ENCODE measurements around the gene ADAMTS17. TPM values are rescaled to one million over a fixed set of nuclear protein-coding genes. Genes with fewer than 3 reads are reported as not detected.

Gene ADAMTS17
- total RNA-seq, 1 experiment from 2014 or later = 1.8 TPM

GRCh38 chr15:99985878-99986277, 355.9 kb downstream of the ADAMTS17 start:
- Mint-ChIP-seq H3K27ac (no peak overlapping the region), H3K4me1 (peaks cover 38% of the 10 kb centered on the region), H3K4me3 (no peak overlapping the region), H3K27me3 (ENCODE audit: low read depth) (no peaks in the 10 kb centered on the region), H3K9me3 (peaks cover 12% of the 10 kb centered on the region), H3K36me3 (peaks cover 8% of the 10 kb centered on the region)
- CTCF ChIA-PET = no interaction called here
- TF ChIP-seq NFATC4 (CRISPR knock-in tag; IDR thresholded peaks at IDR 0.05) = no peak
- POLR2A ChIA-PET = no interaction called here
- no peak for DNase-seq (ENCODE audit: low spot score)
- ATAC-seq = no peak

GRCh38 chr15:99984491-99985243, 357.1 kb downstream of the ADAMTS17 start:
- ChIA-PET CTCF (interaction anchor here (1.3 to 2.6 kb wide), 5 partner anchors 10 to 351 kb away, joined by 3 to 16 read pairs (median 4); no protein-coding TSS in a partner anchor), POLR2A (interaction anchor here (1.2 kb wide), 1 partner anchor 10 kb away, joined by 6 read pairs; no protein-coding TSS in a partner anchor)
- peaks cover 8% of the 10 kb centered on the region for H3K36me3 Mint-ChIP-seq
- no peaks in the 10 kb centered on the region for H3K27me3 Mint-ChIP-seq (ENCODE audit: low read depth)
- ATAC-seq (no peak), DNase-seq (ENCODE audit: low spot score) (no peak)
- peak overlapping the region; percentile 95; the same call in 1 of the 2 replicates for H3K27ac Mint-ChIP-seq
- H3K9me3 Mint-ChIP-seq = peaks cover 12% of the 10 kb centered on the region
- H3K4me1 Mint-ChIP-seq = peaks cover 38% of the 10 kb centered on the region
- no peak overlapping the region for H3K4me3 Mint-ChIP-seq
- TF ChIP-seq OVOL2 (CRISPR knock-in tag; IDR thresholded peaks at IDR 0.05; ENCODE audit: borderline replicate concordance) = no peak
- TF ChIP-seq NFYB (CRISPR knock-in tag; conservative IDR thresholded peaks at IDR 0.05; ENCODE audit: low read depth) = no peak
- TF ChIP-seq RELA (CRISPR knock-in tag; IDR thresholded peaks at IDR 0.05; ENCODE audit: borderline replicate concordance) = no peak
- TF ChIP-seq ZNF671 (CRISPR knock-in tag; IDR thresholded peaks at IDR 0.05) = no peak
- TF ChIP-seq AR (CRISPR knock-in tag; IDR thresholded peaks at IDR 0.05) = no peak
- TF ChIP-seq, protein P1, sequence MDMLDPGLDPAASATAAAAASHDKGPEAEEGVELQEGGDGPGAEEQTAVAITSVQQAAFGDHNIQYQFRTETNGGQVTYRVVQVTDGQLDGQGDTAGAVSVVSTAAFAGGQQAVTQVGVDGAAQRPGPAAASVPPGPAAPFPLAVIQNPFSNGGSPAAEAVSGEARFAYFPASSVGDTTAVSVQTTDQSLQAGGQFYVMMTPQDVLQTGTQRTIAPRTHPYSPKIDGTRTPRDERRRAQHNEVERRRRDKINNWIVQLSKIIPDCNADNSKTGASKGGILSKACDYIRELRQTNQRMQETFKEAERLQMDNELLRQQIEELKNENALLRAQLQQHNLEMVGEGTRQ (CRISPR knock-in tag; IDR thresholded peaks at IDR 0.05) = no peak
- no peak for TF ChIP-seq PREB (CRISPR knock-in tag; IDR thresholded peaks at IDR 0.05; ENCODE audit: borderline replicate concordance)
- no peak for TF ChIP-seq ZNF138 (CRISPR knock-in tag; conservative IDR thresholded peaks at IDR 0.05)
- no peak for TF ChIP-seq ZNF219 (CRISPR knock-in tag; IDR thresholded peaks at IDR 0.05; ENCODE audit: borderline replicate concordance)
- no peak for TF ChIP-seq ZNF416 (CRISPR knock-in tag; IDR thresholded peaks at IDR 0.05)
- no peak for TF ChIP-seq TCF7 (CRISPR knock-in tag; IDR thresholded peaks at IDR 0.05; ENCODE audit: low read depth)
- no peak for TF ChIP-seq ZNF263 (CRISPR knock-in tag; IDR thresholded peaks at IDR 0.05; ENCODE audit: low read depth)
- TF ChIP-seq, protein P2, sequence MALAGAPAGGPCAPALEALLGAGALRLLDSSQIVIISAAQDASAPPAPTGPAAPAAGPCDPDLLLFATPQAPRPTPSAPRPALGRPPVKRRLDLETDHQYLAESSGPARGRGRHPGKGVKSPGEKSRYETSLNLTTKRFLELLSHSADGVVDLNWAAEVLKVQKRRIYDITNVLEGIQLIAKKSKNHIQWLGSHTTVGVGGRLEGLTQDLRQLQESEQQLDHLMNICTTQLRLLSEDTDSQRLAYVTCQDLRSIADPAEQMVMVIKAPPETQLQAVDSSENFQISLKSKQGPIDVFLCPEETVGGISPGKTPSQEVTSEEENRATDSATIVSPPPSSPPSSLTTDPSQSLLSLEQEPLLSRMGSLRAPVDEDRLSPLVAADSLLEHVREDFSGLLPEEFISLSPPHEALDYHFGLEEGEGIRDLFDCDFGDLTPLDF (CRISPR knock-in tag; IDR thresholded peaks at IDR 0.05) = no peak
- no peak for TF ChIP-seq ZNF425 (CRISPR knock-in tag; conservative IDR thresholded peaks at IDR 0.05)
- TF ChIP-seq, protein P3, sequence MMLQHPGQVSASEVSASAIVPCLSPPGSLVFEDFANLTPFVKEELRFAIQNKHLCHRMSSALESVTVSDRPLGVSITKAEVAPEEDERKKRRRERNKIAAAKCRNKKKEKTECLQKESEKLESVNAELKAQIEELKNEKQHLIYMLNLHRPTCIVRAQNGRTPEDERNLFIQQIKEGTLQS (CRISPR knock-in tag; conservative IDR thresholded peaks at IDR 0.05) = no peak
- TF ChIP-seq FOXJ3 (CRISPR knock-in tag; IDR thresholded peaks at IDR 0.05; ENCODE audit: borderline replicate concordance) = no peak
- no peak for TF ChIP-seq KAT7 (CRISPR knock-in tag; IDR thresholded peaks at IDR 0.05; ENCODE audit: borderline replicate concordance)
- TF ChIP-seq TP53 (CRISPR knock-in tag; IDR thresholded peaks at IDR 0.05) = no peak
- TF ChIP-seq, protein P4, sequence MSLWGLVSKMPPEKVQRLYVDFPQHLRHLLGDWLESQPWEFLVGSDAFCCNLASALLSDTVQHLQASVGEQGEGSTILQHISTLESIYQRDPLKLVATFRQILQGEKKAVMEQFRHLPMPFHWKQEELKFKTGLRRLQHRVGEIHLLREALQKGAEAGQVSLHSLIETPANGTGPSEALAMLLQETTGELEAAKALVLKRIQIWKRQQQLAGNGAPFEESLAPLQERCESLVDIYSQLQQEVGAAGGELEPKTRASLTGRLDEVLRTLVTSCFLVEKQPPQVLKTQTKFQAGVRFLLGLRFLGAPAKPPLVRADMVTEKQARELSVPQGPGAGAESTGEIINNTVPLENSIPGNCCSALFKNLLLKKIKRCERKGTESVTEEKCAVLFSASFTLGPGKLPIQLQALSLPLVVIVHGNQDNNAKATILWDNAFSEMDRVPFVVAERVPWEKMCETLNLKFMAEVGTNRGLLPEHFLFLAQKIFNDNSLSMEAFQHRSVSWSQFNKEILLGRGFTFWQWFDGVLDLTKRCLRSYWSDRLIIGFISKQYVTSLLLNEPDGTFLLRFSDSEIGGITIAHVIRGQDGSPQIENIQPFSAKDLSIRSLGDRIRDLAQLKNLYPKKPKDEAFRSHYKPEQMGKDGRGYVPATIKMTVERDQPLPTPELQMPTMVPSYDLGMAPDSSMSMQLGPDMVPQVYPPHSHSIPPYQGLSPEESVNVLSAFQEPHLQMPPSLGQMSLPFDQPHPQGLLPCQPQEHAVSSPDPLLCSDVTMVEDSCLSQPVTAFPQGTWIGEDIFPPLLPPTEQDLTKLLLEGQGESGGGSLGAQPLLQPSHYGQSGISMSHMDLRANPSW (CRISPR knock-in tag; conservative IDR thresholded peaks at IDR 0.05; ENCODE audit: low read depth) = no peak
